KMS-11 (cell line): ENCODE data around the gene ZNF646.

ENCODE experiments used
- H2AFZ ChIP-seq: fragments of 200-600 bp; sonication (generic); 2 replicates; pipeline ENCODE4 v1.6.1; 2016; ENCODE audit warnings: antibody characterized with exemption, mixed run types, low read depth
- H3K27ac ChIP-seq: fragments of 200-600 bp; sonication (generic); 2 replicates; pipeline ENCODE4 v1.6.1; 2016; ENCODE audit warnings: mild to moderate bottlenecking, mixed run types
- H3K27me3 ChIP-seq: fragments of 200-600 bp; sonication (generic); 2 replicates; pipeline ENCODE4 v1.6.1; 2017; ENCODE audit warnings: mild to moderate bottlenecking, low read depth, mixed run types, moderate library complexity; ENCODE audit not compliant: insufficient read depth
- H3K36me3 ChIP-seq: fragments of 200-600 bp; sonication (generic); 2 replicates; pipeline ENCODE4 v1.6.1; 2017; ENCODE audit warnings: mild to moderate bottlenecking, mixed run types; ENCODE audit not compliant: insufficient read depth
- H3K4me1 ChIP-seq: fragments of 200-600 bp; sonication (generic); 2 replicates; pipeline ENCODE4 v1.6.1; 2016; ENCODE audit warnings: mild to moderate bottlenecking, low read depth, mixed run types; ENCODE audit not compliant: poor library complexity, severe bottlenecking
- H3K4me2 ChIP-seq: fragments of 200-600 bp; sonication (generic); 2 replicates; pipeline ENCODE4 v1.7.0; 2016; ENCODE audit warnings: mild to moderate bottlenecking, mixed run types
- H3K4me3 ChIP-seq: fragments of 200-600 bp; sonication (generic); IDR thresholded peaks from 2 replicates; pipeline ENCODE4 v1.6.1; 2017; ENCODE audit warnings: low read depth, low read length, mixed read lengths; ENCODE audit not compliant: insufficient read depth
- H3K79me2 ChIP-seq: fragments of 200-600 bp; sonication (generic); 2 replicates; pipeline ENCODE4 v1.6.1; 2016; ENCODE audit warnings: low read depth, mixed run types; ENCODE audit not compliant: insufficient read depth
- H3K9ac ChIP-seq: fragments of 200-600 bp; sonication (generic); 2 replicates; pipeline ENCODE4 v1.6.1; 2016; ENCODE audit warnings: mild to moderate bottlenecking, mixed run types
- H4K20me1 ChIP-seq: fragments of 200-600 bp; sonication (generic); 2 replicates; pipeline ENCODE4 v1.6.1; 2016; ENCODE audit warnings: mild to moderate bottlenecking, mixed run types; ENCODE audit not compliant: insufficient read depth
- TF ChIP-seq, protein P1 (sequence below): fragments of 200-600 bp; sonication (generic); conservative IDR thresholded peaks from 2 replicates; pipeline ENCODE4 v1.6.1; 2017; ENCODE audit warnings: low read depth, mild to moderate bottlenecking, antibody characterized with exemption, low read length, moderate library complexity, mixed read lengths

Gene ZNF646

DNA sequence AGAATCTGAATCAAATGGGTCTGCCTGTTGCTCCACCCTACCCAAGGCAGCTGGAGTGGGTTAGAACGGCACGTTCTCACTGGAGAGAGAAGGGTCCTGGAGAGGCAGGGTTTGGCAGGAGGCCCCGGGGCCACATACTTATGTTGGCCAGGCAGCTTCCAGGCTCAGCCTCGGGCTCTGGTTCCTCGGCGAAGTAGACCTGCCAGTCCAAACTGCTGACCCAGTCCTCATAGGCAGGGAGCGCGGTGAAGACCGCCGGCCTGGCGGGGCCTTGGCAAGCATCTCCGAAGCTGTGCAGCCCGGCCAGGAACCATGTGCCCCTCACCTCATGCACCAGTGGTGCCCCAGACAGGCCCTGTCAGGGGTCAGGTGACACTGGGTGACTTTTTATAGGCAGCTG lies 9.8 kb downstream of the ZNF646 start:
- no peak overlapping the region for H3K4me2 ChIP-seq
- H3K27ac ChIP-seq, result no peak overlapping the region
- no peaks in the 10 kb centered on the region for H3K4me1 ChIP-seq
- no peaks in the 10 kb centered on the region; the same call in 1 of the 2 replicates for H3K36me3 ChIP-seq
- TF ChIP-seq, protein P1, sequence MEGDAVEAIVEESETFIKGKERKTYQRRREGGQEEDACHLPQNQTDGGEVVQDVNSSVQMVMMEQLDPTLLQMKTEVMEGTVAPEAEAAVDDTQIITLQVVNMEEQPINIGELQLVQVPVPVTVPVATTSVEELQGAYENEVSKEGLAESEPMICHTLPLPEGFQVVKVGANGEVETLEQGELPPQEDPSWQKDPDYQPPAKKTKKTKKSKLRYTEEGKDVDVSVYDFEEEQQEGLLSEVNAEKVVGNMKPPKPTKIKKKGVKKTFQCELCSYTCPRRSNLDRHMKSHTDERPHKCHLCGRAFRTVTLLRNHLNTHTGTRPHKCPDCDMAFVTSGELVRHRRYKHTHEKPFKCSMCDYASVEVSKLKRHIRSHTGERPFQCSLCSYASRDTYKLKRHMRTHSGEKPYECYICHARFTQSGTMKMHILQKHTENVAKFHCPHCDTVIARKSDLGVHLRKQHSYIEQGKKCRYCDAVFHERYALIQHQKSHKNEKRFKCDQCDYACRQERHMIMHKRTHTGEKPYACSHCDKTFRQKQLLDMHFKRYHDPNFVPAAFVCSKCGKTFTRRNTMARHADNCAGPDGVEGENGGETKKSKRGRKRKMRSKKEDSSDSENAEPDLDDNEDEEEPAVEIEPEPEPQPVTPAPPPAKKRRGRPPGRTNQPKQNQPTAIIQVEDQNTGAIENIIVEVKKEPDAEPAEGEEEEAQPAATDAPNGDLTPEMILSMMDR, result no peak
- no peaks in the 10 kb centered on the region for H4K20me1 ChIP-seq
- H3K27me3 ChIP-seq, result no peaks in the 10 kb centered on the region
- H3K4me3 ChIP-seq, result no peak overlapping the region
- no peak overlapping the region for H2AFZ ChIP-seq
- H3K79me2 ChIP-seq, result no peaks in the 10 kb centered on the region
- no peak overlapping the region for H3K9ac ChIP-seq

DNA sequence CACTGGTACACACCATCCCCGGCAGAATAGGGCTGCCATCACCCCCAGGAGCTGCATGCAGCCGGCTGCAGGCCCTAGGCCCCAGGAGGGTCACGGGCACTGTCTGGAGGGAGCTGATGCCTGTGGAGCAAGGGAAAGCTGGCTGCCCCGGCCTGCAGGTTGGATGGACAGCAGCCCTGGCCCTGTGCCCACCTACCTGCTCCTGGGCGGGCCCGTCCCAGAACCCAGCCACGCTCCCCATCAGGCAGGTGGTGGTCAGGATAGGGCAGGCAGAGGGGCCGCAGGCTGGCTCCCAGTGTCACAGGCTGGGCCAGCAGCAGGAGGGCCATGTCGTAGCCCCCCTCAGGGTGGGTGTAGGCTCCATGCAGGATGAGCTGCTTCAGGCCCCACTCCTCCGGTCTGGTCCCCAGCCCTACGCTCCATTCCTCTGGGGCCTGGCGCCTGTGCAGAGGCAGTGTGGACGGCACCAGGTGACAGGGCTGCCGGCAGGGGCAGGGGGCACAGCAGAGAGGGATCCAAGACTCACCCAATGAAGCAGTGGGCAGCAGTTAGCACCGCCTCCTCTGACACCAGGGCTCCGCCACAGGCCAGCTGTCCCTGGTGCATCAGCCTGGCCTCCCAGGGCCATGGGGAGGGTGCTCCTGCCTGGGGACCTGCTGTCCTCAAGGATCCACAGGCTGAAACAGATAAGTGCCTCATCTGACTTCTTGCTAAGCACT lies 10.5 kb downstream of the ZNF646 start:
- H3K27ac ChIP-seq, result no peak overlapping the region
- no peaks in the 10 kb centered on the region for H3K4me1 ChIP-seq
- no peak overlapping the region for H3K4me3 ChIP-seq
- no peaks in the 10 kb centered on the region; the same call in 1 of the 2 replicates for H3K36me3 ChIP-seq
- H2AFZ ChIP-seq, result no peak overlapping the region
- H3K9ac ChIP-seq, result no peak overlapping the region
- H4K20me1 ChIP-seq, result no peaks in the 10 kb centered on the region
- no peaks in the 10 kb centered on the region for H3K27me3 ChIP-seq
- H3K79me2 ChIP-seq, result no peaks in the 10 kb centered on the region
- no peak overlapping the region for H3K4me2 ChIP-seq
- TF ChIP-seq, protein P1, result no peak

DNA sequence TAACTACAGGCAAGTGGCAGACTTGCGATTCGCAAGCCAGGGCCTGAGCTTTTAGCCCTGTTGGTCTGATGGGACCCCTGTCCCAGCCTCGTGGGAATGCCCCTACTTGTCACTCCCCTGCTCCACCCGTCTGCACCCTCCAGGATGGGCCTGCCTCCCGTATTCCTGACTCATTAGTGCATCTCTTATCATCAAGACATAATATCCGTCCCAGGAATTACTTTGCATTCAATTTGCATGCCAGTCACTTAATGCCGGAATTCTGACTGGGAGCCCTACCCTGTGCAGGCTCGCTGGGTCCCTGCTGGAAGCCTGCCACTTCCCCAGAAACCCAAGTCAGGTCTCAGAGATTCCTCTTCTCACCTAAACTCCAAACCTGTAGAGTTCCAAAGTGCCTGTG lies 11.2 kb downstream of the ZNF646 start:
- Histone ChIP-seq H3K27ac (no peak overlapping the region), H3K27me3 (no peaks in the 10 kb centered on the region), H3K36me3 (no peaks in the 10 kb centered on the region; the same call in 1 of the 2 replicates), H3K79me2 (no peaks in the 10 kb centered on the region), H2AFZ (no peak overlapping the region), H4K20me1 (no peaks in the 10 kb centered on the region), H3K4me3 (no peak overlapping the region), H3K4me1 (no peaks in the 10 kb centered on the region), H3K9ac (no peak overlapping the region), H3K4me2 (no peak overlapping the region)
- TF ChIP-seq, protein P1, result no peak

DNA sequence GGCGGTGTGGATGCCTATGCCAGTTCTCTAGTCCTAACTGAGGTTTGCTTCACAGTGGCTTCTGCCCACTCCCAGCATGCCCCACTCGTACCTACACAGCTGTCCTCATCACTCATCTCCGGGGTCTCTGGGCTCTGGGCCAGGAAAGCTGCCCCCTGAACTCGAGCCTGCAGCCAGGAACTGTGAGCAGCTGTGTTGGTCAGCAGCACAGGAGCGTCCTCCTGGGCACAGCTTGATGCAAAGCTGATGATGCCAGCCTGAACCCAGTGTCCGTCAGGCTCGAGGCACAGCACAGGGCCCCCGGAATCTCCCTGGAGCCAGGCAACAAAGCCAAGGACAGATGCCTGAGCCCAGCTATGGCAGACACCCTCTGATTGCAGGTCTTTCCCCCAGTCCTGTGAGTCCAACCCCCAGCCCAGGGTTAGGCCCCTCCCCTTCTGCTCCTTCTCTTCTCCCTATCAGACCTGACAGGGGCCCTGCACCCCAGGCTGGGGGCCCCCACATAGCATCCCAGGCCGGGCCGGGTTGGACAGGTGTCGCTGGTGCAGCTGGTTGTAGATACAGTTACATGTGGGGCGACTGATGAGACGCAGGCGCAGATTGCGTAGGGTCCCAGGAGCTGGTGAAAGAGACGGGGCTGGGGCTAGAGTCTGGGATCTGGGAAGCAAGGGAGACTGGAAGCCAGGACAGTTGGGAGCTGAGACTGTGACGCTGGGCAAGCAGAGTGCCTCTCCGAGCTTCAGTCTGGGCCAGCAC lies 11.8 kb downstream of the ZNF646 start:
- Histone ChIP-seq H3K79me2 (no peaks in the 10 kb centered on the region), H4K20me1 (no peaks in the 10 kb centered on the region), H2AFZ (no peak overlapping the region), H3K9ac (no peak overlapping the region), H3K36me3 (no peaks in the 10 kb centered on the region; the same call in 1 of the 2 replicates), H3K4me1 (no peaks in the 10 kb centered on the region), H3K4me3 (no peak overlapping the region), H3K27ac (no peak overlapping the region), H3K27me3 (no peaks in the 10 kb centered on the region), H3K4me2 (no peak overlapping the region)
- TF ChIP-seq, protein P1, result no peak
